HepG2 (cell line): Measurements from ENCODE around the gene ZNF629. TPM values are rescaled to one million over a fixed set of nuclear protein-coding genes. Genes with fewer than 3 reads are reported as not detected.

Source experiments
- ATAC-seq: fragments of 200-7000 bp; cut with Tn5 transposase; 3 replicates; pipeline ENCODE4 v1.9.1; 2020; ENCODE audit warnings: mild to moderate bottlenecking, moderate library complexity
- BruUV-seq: library from RNA; stranded (reverse); fragments of 400-500 nt; replicated peaks from 2 replicates; lab custom pipeline; 2021; lab: Mats Ljungman, UMichigan
- CTCF ChIA-PET: fragments of 300-600 bp; formaldehyde crosslinking; extraction: SDS; loops from one replicate; lab custom pipeline; 2021; ENCODE audit warnings: low total read pairs, inconsistent platforms, low intra/inter-chr PET ratio; lab: Yijun Ruan, JAX
- POLR2A ChIA-PET: fragments of 350-600 bp; sonication (Branson Sonifier 250); formaldehyde crosslinking; loops from one replicate; lab custom pipeline; 2020; ENCODE audit warnings: antibody characterized with exemption, inconsistent platforms; lab: Yijun Ruan, JAX
- DNase-seq: peaks from one replicate; pipeline ENCODE4 v3.0.0-alpha.2; 2015; ENCODE audit warnings: low spot score
- FAIRE-seq: peaks from 3 replicates; lab custom pipeline; 2011; peaks lifted over from hg19 to GRCh38; lab: Jason Lieb, UNC
- H2AFZ ChIP-seq: one replicate; pipeline ENCODE4 v1.6.1; 2011; ENCODE audit warnings: low read length, inconsistent platforms
- H3K27ac ChIP-seq: fragments of 300-600 bp; 3 replicates; pipeline ENCODE4 v1.8.0; 2011; ENCODE audit warnings: mixed run types, mild to moderate bottlenecking, mixed read lengths, low read length, inconsistent platforms; ENCODE audit not compliant: insufficient read depth; ENCODE audit errors: extremely low read length
- H3K27me3 ChIP-seq, 2 experiments: fragments of 200-600 bp in 1 of 2; 2 replicates in 1 of 2; 3 replicates in 1 of 2; pipeline versions ENCODE4 v1.6.0 to v1.8.0; 2011; ENCODE audit warnings: low read length in 2 of 2, mild to moderate bottlenecking in 2 of 2, moderate library complexity in 2 of 2, inconsistent platforms in 1 of 2; ENCODE audit not compliant: insufficient read depth in 2 of 2, control insufficient read depth in 1 of 2
- H3K36me3 ChIP-seq, 2 experiments: fragments of 200-600 bp in 1 of 2; replicated peaks in 1 of 2; 2 replicates in 1 of 2; 3 replicates in 1 of 2; pipeline versions ENCODE4 v1.5.1 to v1.8.0; 2011; ENCODE audit warnings: low read length in 2 of 2, inconsistent platforms in 1 of 2; ENCODE audit not compliant: insufficient read depth in 2 of 2, control insufficient read depth in 1 of 2
- H3K4me1 ChIP-seq: 2 replicates; pipeline ENCODE4 v1.5.1; 2012; ENCODE audit warnings: low read length, inconsistent platforms; ENCODE audit not compliant: insufficient read depth
- H3K4me2 ChIP-seq: 2 replicates; pipeline ENCODE4 v1.6.0; 2011; ENCODE audit warnings: low read depth, low read length, inconsistent platforms
- H3K4me3 ChIP-seq, 3 experiments: fragments of 200-600 bp in 1 of 3; sonication (generic), shearing (Covaris generic) in 1 of 3; replicated peaks in 1 of 3; 2 replicates each; pipeline ENCODE4 v1.5.1; 2011 to 2016; ENCODE audit warnings: low read length in 3 of 3, inconsistent platforms in 2 of 3, low read depth in 2 of 3, mild to moderate bottlenecking in 2 of 3, control low read depth in 1 of 3, mixed read lengths in 1 of 3; ENCODE audit not compliant: insufficient read depth in 1 of 3
- H3K79me2 ChIP-seq: one replicate; pipeline ENCODE4 v1.6.1; 2011; ENCODE audit warnings: low read length, inconsistent platforms; ENCODE audit not compliant: insufficient read depth
- H3K9ac ChIP-seq: 2 replicates; pipeline ENCODE4 v1.6.0; 2011; ENCODE audit warnings: mild to moderate bottlenecking, low read depth, low read length, inconsistent platforms; ENCODE audit not compliant: insufficient read depth
- H3K9me3 ChIP-seq: 2 replicates; pipeline ENCODE4 v1.5.1; 2012; ENCODE audit warnings: mild to moderate bottlenecking, low read length
- H4K20me1 ChIP-seq: 2 replicates; pipeline ENCODE4 v1.6.0; 2011; ENCODE audit warnings: inconsistent platforms, mild to moderate bottlenecking, low read length, moderate library complexity; ENCODE audit not compliant: insufficient read depth
- FLYWCH1 ChIP-seq: sonication (generic); formaldehyde crosslinking; IDR thresholded peaks from 2 replicates; pipeline ENCODE4 v1.8.1; 2023; ENCODE audit warnings: mild to moderate bottlenecking, missing genetic modification reagents
- FOSL2 ChIP-seq: sonication (generic); formaldehyde crosslinking; IDR thresholded peaks from 2 replicates; pipeline ENCODE4 v1.4.0; 2020; ENCODE audit warnings: missing genetic modification reagents
- GATAD1 ChIP-seq: IDR thresholded peaks from 2 replicates; pipeline ENCODE4 v1.6.1; 2016; ENCODE audit warnings: missing genetic modification reagents, missing compliant biosample characterization
- IKZF1 ChIP-seq: fragments of 450-650 bp; IDR thresholded peaks from 2 replicates; pipeline ENCODE4 v1.7.1; 2016
- MIER2 ChIP-seq: IDR thresholded peaks from 2 replicates; pipeline ENCODE4 v1.6.1; 2016; ENCODE audit warnings: missing biosample characterization, missing genetic modification reagents
- NR2C2 ChIP-seq: sonication (generic); formaldehyde crosslinking; IDR thresholded peaks from 2 replicates; pipeline ENCODE4 v1.4.0; 2020; ENCODE audit warnings: missing genetic modification reagents, mild to moderate bottlenecking, moderate library complexity, borderline replicate concordance
- PAWR ChIP-seq: sonication (generic); formaldehyde crosslinking; IDR thresholded peaks from 2 replicates; pipeline ENCODE4 v1.4.0; 2020; ENCODE audit warnings: missing genetic modification reagents, mild to moderate bottlenecking, borderline replicate concordance
- POLR2A ChIP-seq, 2 experiments: IDR thresholded peaks; 2 replicates each; pipeline ENCODE4 v1.6.1; 2011; ENCODE audit warnings: low read depth in 2 of 2, low read length in 2 of 2, mild to moderate bottlenecking in 1 of 2, moderate library complexity in 1 of 2; ENCODE audit not compliant: insufficient read depth in 1 of 2
- POLR2AphosphoS5 ChIP-seq: IDR thresholded peaks from 2 replicates; pipeline ENCODE4 v1.6.1; 2012; ENCODE audit warnings: low read depth, low read length
- RBM22 ChIP-seq: fragments of 200-400 bp; formaldehyde crosslinking; optimal IDR thresholded peaks from 2 replicates; pipeline ENCODE3; 2017; ENCODE audit warnings: mild to moderate bottlenecking, low read length, moderate library complexity
- SNRNP70 ChIP-seq: fragments of 200-400 bp; formaldehyde crosslinking; IDR thresholded peaks from 2 replicates; pipeline ENCODE4 v1.6.1; 2017; ENCODE audit warnings: mild to moderate bottlenecking, low read depth, low read length, moderate library complexity
- TEAD3 ChIP-seq: optimal IDR thresholded peaks from 2 replicates; pipeline ENCODE3; 2016; ENCODE audit warnings: borderline replicate concordance
- ZNF484 ChIP-seq: sonication (generic); formaldehyde crosslinking; IDR thresholded peaks from 2 replicates; pipeline ENCODE4 v1.5.1; 2020; ENCODE audit warnings: mild to moderate bottlenecking, low read depth, missing genetic modification reagents, borderline replicate concordance
- ZNF572 ChIP-seq: sonication (generic); formaldehyde crosslinking; IDR thresholded peaks from 2 replicates; pipeline ENCODE4 v1.5.1; 2020; ENCODE audit warnings: mild to moderate bottlenecking, missing genetic modification reagents
- WGBS: methylation state at CpG from one replicate; pipeline ENCODE4 v1.1.6; 2017; ENCODE audit warnings: low lambda C conversion rate; 5-methylcytosine and 5-hydroxymethylcytosine counted together
- in situ Hi-C: cut with HindIII; loops from 2 replicates; pipeline ENCODE4 v1.10.0; 2017; ENCODE audit warnings: low pct_unique_long_range_greater_than_20kb; ENCODE audit not compliant: extremely low pct_ligation_motif_present
- intact Hi-C: fragments of 100-400 bp; cut with micrococcal nuclease; formaldehyde crosslinking; loops from one replicate; pipeline ENCODE4 v1.10.0; 2022; ENCODE audit not compliant: unreplicated experiment
- polyA plus RNA-seq, 8 experiments: library from polyadenylated mRNA; depleted of rRNA in 3 of 8; stranded (reverse) in 7 of 8; unstranded in 1 of 8; fragments of >200 nt; fragmentation: Illumina TruSeq in 4 of 8; extraction: Trizol in 4 of 8; gene quantifications; 2 replicates each; pipeline versions ENCODE4 v1.2.1 to v1.2.3, GENCODE V29; 2011 to 2016; ENCODE audit warnings: low read depth in 4 of 8, missing spikeins in 1 of 8, mixed read lengths in 1 of 8; ENCODE audit not compliant: insufficient read depth in 1 of 8
- total RNA-seq, 5 experiments: library from RNA; depleted of rRNA; stranded (reverse); fragments of >200 nt; fragmentation: Illumina TruSeq; extraction: Trizol; gene quantifications; 2 replicates each; pipeline ENCODE4 v1.2.3, GENCODE V29; 2016; ENCODE audit warnings: low read depth in 1 of 5
- TF ChIP-seq, protein P1 (sequence below), 2 experiments: sonication (generic) in 1 of 2; formaldehyde crosslinking in 1 of 2; IDR thresholded peaks; 2 replicates each; pipeline versions ENCODE4 v1.6.1 to v1.9.0; 2014 to 2022; ENCODE audit warnings: antibody characterized with exemption in 1 of 2, borderline replicate concordance in 1 of 2, inconsistent platforms in 1 of 2, low read depth in 1 of 2, missing genetic modification reagents in 1 of 2
- TF ChIP-seq, protein P2 (sequence below): IDR thresholded peaks from 2 replicates; pipeline ENCODE4 v1.6.1; 2018; ENCODE audit warnings: missing genetic modification reagents, mild to moderate bottlenecking, missing compliant biosample characterization
- TF ChIP-seq, protein P3 (sequence below), 2 experiments: sonication (generic) in 1 of 2; formaldehyde crosslinking in 1 of 2; IDR thresholded peaks; 2 replicates each; pipeline versions ENCODE4 v1.4.0 to v1.6.1; 2018 to 2020; ENCODE audit warnings: missing genetic modification reagents in 2 of 2, borderline replicate concordance in 1 of 2, low read depth in 1 of 2, mild to moderate bottlenecking in 1 of 2, missing biosample characterization in 1 of 2

ZNF629 gene
- total and polyA plus RNA-seq, 2 of the 13 experiments (the other 11 are each of a cell fraction or from before 2014, with no cell fraction given), result 6.1 to 16.5 TPM

GRCh38 chr16:30731411-30731810 lies 55.6 kb downstream of the ZNF629 start:
- in situ Hi-C loops (no loop called here), intact Hi-C loops (no loop called here)
- H3K79me2 ChIP-seq, result no peaks in the 10 kb centered on the region
- no peak overlapping the region for H2AFZ ChIP-seq
- no peak overlapping the region for H3K4me3 ChIP-seq
- H3K4me1 ChIP-seq, result no peaks in the 10 kb centered on the region
- no peak for ATAC-seq
- BruUV-seq, result no TSS peak
- no peak overlapping the region for H3K4me2 ChIP-seq
- H3K9me3 ChIP-seq, result no peaks in the 10 kb centered on the region
- H4K20me1 ChIP-seq, result no peaks in the 10 kb centered on the region
- H3K36me3 ChIP-seq, result peaks cover 50 to 74% of the 10 kb centered on the region in 2 experiments
- 94% methylated on average over 3 of the region's 3 CpGs for WGBS
- ChIA-PET CTCF (no interaction called here), POLR2A (interaction anchor here (1.1 to 2.9 kb wide), 3 partner anchors 16 to 73 kb away, joined by 3 to 14 read pairs (median 3); partner anchors contain the start of genes FBRS and PHKG2)
- DNase-seq, result no peak
- H3K27ac ChIP-seq, result no peak overlapping the region
- no peaks in the 10 kb centered on the region for H3K27me3 ChIP-seq
- no peak overlapping the region for H3K9ac ChIP-seq
- no peak for FAIRE-seq
- TF ChIP-seq ZNF484 (CRISPR knock-in tag), result no peak
- TF ChIP-seq, protein P1, sequence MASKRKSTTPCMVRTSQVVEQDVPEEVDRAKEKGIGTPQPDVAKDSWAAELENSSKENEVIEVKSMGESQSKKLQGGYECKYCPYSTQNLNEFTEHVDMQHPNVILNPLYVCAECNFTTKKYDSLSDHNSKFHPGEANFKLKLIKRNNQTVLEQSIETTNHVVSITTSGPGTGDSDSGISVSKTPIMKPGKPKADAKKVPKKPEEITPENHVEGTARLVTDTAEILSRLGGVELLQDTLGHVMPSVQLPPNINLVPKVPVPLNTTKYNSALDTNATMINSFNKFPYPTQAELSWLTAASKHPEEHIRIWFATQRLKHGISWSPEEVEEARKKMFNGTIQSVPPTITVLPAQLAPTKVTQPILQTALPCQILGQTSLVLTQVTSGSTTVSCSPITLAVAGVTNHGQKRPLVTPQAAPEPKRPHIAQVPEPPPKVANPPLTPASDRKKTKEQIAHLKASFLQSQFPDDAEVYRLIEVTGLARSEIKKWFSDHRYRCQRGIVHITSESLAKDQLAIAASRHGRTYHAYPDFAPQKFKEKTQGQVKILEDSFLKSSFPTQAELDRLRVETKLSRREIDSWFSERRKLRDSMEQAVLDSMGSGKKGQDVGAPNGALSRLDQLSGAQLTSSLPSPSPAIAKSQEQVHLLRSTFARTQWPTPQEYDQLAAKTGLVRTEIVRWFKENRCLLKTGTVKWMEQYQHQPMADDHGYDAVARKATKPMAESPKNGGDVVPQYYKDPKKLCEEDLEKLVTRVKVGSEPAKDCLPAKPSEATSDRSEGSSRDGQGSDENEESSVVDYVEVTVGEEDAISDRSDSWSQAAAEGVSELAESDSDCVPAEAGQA (IDR thresholded peaks at IDR 0.05; ENCODE audit: low read depth), result no peak
- TF ChIP-seq, protein P1 (CRISPR knock-in tag; IDR thresholded peaks at IDR 0.05; ENCODE audit: borderline replicate concordance), result no peak
- no peak for TF ChIP-seq TEAD3 (CRISPR knock-in tag)
- TF ChIP-seq SNRNP70, result no peak
- TF ChIP-seq, protein P2, sequence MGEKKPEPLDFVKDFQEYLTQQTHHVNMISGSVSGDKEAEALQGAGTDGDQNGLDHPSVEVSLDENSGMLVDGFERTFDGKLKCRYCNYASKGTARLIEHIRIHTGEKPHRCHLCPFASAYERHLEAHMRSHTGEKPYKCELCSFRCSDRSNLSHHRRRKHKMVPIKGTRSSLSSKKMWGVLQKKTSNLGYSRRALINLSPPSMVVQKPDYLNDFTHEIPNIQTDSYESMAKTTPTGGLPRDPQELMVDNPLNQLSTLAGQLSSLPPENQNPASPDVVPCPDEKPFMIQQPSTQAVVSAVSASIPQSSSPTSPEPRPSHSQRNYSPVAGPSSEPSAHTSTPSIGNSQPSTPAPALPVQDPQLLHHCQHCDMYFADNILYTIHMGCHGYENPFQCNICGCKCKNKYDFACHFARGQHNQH, result no peak
- TF ChIP-seq RBM22, result peak; percentile 14
- TF ChIP-seq POLR2A (IDR thresholded peaks at IDR 0.05; ENCODE audit: insufficient read depth in 1 of 2, low read depth in 2 of 2, low read length in 2 of 2), result 0 out of 4 replicates have a peak, but pooled peaks of 1 of the 2 experiments have one; percentile 12
- no peak for TF ChIP-seq MIER2 (CRISPR knock-in tag)
- TF ChIP-seq NR2C2 (CRISPR knock-in tag), result no peak
- no peak for TF ChIP-seq GATAD1 (CRISPR knock-in tag)
- TF ChIP-seq, protein P3, sequence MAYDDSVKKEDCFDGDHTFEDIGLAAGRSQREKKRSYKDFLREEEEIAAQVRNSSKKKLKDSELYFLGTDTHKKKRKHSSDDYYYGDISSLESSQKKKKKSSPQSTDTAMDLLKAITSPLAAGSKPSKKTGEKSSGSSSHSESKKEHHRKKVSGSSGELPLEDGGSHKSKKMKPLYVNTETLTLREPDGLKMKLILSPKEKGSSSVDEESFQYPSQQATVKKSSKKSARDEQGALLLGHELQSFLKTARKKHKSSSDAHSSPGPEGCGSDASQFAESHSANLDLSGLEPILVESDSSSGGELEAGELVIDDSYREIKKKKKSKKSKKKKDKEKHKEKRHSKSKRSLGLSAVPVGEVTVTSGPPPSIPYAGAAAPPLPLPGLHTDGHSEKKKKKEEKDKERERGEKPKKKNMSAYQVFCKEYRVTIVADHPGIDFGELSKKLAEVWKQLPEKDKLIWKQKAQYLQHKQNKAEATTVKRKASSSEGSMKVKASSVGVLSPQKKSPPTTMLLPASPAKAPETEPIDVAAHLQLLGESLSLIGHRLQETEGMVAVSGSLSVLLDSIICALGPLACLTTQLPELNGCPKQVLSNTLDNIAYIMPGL (CRISPR knock-in tag; IDR thresholded peaks at IDR 0.05; ENCODE audit: borderline replicate concordance in 1 of 2, low read depth in 1 of 2), result no peak
- no peak for TF ChIP-seq ZNF572
- TF ChIP-seq PAWR (CRISPR knock-in tag), result no peak
- TF ChIP-seq POLR2AphosphoS5, result no peak
- 0 out of 2 replicates have a peak, but pooled peaks have one; percentile 18 for TF ChIP-seq FOSL2 (CRISPR knock-in tag)
- no peak for TF ChIP-seq FLYWCH1 (CRISPR knock-in tag)
- no peak for TF ChIP-seq IKZF1
